ENCODE measurements around the gene RAB4B.
"Not testable (repeated sequence)": the region's sequence is repeated elsewhere in the genome, so short reads cannot be mapped to it uniquely, and the experiment has no call there.

Gene RAB4B

DNA sequence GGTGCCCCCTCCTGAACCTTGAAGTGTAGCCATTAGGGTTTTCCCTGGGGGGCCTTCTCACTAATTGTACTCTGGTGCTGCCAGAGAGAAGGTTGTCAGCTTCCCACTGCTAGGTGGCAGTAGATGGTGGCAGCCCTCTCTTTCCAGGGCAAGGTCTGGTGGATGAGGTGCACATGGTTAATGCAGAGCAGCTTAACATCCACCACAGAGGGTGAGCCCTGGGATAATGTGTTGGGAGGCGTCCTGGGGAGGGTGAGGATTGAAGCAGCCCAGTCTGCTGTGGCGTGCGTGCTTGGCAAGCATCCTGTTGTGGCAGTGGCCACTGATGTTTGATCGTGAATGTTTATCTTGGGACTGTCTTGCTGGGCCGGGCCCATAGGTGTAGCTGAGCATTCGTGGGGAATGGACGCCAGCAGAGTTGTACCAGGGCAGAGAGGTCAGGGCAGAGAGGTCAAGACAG, 26.8 kb downstream of the RAB4B start:
- no peak for DNase-seq

DNA sequence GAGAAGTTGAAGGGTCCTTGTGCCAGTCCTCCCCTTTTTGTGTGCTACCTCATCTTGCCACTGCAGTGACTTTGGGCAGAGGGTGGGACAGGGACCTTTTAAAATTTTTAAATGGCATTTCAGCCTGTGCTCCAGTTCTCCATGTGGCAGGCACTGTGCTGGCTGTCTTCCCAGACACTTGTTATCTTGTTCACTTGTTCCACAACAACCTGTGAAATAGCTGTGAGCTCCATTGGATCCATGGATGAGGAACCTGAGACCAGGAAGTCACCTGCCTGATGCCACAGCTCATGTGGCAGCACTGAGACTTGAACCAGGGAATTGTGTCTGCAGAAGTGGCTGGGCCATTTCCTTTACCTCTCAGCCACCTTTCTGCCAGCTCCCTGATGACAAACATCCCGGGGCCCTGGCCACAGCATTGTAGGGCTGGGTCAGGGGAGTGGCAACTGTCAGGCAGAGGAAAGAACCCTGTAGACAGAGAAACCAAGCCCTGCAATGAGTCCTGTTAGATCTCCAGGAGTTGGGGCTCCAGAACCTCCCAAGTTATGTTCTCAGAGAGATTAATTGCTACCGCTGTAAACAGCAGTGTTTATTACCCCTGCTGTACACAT, 27.3 kb downstream of the RAB4B start:
- no peak for DNase-seq

DNA sequence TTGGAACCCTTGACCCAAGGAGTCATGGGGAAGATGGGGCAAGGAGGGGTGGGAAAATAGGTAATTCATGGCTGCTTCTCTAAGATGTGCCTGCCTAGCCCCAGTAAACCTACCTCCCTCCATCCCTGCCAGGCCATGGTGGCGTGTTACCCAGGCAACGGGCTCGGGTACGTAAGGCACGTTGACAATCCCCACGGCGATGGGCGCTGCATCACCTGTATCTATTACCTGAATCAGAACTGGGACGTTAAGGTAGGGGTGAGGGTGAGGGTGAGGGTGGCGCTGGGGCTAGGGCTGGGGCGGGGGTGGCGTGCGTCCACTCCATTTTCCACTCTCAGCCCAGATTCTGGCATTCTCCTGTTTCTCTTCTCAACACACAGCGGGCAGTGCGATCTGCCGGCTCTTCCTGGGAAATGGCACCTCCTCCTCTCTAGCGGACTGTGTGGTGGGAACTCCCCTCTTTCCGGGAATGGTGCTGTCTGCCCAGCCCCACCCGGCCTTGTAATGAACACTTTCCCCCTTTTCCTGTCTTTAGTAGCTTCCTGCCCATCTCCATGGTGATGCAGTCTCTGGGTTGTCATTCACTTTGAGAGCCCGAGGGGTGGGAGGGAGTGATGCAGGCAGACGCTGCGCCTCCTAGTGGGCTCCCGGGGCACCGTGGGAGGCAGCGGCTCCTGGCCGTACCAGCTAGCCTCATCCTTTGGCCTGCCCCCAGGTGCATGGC, 28.5 kb downstream of the RAB4B start:
- peak; percentile 72 for DNase-seq

DNA sequence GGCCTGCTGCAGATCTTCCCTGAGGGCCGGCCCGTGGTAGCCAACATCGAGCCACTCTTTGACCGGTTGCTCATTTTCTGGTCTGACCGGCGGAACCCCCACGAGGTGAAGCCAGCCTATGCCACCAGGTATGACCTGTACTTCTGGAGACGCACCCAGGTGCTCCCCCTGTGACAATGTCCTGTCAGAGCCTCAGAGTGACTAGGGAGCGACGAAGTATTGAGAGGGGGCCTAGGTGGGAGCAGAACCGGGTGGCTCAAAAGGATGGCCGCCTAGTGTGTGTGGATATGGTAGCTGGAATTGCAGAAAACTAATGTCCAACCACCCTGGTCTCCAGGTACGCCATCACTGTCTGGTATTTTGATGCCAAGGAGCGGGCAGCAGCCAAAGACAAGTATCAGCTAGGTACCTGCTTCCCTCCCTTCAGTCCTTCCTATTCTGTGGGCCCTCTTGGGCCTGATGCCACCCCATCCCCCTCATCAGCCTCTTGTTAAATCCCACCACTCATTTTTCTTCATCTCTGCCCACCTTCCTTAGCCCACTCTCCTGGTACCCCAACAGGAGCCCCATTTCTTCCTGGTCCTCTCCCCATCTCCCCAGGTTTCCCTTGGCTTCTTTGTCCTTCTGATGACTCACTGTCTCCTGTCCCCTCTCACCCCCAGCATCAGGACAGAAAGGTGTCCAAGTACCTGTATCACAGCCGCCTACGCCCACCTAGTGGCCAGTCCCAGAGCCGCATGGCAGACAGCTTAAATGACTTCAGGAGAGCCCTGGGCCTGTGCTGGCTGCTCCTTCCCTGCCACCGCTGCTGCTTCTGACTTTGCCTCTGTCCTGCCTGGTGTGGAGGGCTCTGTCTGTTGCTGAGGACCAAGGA, 29.3 kb downstream of the RAB4B start:
- no peak for DNase-seq

DNA sequence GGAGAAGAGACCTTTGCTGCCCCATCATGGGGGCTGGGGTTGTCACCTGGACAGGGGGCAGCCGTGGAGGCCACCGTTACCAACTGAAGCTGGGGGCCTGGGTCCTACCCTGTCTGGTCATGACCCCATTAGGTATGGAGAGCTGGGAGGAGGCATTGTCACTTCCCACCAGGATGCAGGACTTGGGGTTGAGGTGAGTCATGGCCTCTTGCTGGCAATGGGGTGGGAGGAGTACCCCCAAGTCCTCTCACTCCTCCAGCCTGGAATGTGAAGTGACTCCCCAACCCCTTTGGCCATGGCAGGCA, 29.9 kb downstream of the RAB4B start:
- DNase-seq: no peak

DNA sequence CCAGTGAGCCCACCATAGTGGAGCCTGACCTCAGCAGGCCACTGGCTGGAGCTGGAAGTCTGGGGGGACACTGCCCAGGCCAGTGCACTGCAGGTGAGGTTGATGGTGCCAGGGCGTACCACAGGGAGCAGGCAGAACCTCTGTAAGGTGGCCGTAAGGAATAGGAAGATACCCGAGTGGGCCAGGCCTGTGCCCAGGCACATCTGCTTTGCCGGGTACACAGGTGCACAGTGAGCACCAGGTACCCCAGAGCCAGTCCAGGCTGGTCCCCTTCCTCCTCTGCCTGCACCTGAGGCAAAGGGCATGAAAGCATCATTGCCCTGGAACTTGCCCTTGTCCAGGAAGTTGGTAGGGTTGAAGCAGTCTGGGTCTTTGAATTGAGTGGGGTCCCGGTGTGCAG, 30.4 kb downstream of the RAB4B start:
- DNase-seq: no peak

DNA sequence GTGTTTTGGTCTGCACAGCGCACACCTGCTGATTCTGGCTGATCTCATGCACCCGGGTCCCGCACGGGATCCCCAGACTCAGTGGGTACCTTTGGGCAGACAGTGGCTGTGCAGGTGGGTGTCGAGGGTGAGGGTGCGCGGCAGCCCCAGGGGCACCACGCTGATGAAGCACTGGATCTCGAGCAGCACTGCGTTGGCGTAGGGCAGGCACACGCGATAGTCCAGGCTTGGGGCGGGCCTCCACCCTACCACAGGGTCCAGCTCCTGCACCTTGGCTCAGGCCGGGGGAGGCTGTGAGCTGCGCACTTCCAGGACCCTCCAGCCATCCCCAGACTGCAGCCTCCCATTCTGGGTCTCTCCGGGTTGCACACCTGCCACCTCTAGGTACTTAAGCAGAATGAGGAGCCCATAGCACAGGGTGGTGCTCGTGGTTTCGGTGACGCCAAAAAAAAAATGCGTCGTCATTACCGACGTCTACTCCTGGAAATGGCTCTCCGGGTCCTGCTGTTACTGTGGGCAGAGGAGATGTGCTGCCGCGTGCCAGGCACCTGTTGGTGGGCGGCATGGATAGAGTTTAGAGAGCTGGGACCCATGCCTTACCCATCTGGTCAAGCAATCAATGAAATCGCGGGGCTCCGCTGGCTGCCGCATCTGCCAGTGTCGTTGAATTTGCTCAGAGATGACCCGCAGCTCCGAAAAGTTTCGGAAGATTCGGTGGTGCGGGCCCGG, 31.5 kb downstream of the RAB4B start:
- DNase-seq: no peak

DNA sequence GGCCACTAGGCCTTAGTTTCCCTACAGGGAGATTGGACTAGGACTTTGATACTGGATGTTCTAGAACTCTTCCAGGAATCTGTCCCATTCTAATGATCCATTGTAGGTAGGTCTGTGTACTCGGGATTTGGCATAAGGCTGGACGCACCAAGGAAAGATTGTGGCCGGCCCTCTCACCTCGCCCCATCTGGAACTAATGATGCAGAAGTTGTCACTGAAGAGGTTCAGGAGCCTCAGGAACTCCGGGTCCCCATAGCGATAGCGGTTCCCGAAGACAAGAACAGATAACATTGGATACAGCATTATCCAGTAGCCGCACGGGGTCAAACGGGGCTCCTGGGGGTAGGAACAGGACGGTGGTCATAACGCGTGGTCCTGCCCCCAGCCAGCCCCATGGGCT, 32.1 kb downstream of the RAB4B start:
- DNase-seq: no peak

DNA sequence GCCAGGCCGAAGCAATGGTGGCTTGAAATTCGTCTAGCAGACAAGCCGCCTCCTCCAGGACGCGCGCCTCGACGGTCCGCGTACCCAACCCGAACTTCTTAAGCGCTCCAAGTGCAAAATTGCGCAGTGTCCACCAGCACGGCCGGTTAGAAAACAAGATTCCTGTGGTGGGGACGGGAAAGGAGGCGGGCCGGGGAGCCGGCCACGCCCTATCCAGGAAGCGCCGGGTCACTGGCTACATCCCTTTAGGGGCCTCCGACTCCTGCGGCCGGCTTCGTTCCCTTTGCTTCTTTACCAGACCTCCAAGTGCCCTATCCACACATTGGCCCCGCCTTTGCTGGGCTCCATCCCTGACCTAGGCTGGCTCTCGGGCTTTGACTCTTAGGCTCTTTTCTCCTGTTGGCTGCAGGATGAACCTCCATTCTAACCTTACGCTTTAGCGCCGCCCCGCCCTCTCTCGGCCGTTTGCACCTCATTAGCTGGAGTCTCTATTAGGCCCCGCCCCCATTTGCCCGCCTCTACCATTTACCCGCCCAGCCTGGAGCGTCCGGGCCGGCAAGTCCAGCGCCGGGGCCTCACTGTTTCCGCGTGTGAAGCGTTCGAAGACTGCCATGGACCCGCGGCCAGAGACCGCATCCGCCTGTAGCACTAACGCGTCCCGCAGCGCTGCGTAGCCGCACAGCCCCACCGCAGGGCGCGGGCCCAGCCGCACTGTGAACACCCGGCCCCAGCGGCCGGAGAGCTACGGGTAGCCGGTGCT, 32.8 kb downstream of the RAB4B start:
- peak; percentile 27 for DNase-seq

DNA sequence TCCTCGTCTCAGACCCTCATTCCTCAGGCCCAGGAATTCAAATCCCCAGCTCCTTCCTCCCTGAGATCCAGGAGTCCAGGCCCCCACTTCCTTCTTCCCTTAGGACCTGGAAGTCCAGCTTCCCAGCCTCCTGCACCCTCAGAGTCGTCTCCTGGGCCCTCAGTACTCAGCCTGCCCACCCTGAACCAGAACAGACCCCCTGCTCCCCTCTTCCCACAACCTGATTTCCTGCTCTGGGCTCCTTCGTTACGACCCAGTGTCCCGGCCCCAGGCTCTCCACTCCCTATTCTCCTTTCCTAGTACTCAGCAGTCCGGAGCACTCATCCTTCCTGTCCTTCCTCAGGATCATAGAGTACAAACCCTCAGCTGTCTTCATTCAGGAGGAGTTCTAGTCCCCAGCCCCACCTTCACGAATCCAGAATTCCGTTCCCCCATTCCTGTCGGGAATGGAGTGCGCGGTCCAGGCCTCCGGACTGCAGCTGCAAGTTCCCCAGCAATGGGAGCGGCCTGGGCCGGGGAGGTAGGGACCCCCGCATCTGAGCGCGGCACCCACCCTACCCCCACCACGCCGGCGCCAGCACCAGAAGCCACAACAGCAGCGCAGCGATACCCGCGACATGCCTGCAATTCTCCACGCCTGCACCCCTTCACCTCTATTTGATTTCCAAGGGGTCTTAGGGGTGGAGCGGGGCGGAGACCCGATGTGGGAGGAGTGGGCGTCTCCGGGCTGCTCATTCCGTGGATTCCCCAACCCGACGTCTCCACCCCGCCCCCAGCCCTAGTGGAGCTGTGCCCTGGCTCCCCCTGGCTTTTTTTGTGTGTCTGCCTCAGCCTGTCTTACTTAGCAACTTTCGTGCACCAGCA, 33.7 kb downstream of the RAB4B start:
- no peak for DNase-seq

DNA sequence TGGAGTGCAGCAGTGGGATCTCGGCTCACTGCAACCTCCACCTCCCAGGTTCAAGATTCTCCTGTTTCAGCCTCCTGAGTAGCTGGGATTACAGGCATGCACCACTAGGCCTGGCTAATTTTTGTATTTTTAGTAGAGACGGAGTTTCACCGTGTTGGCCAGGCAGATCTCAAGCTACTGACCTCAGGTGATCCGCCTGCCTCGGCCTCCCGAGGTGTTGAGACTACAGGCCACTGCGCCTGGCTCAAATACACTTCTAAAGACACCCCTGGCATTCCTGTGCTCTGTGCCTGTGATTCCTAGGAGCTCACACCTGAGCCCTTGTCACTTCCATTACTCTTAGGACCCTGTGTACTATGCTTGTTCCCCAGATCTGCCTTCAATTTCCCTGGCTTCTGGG, 34.5 kb downstream of the RAB4B start:
- DNase-seq: not testable (repeated sequence)

DNA sequence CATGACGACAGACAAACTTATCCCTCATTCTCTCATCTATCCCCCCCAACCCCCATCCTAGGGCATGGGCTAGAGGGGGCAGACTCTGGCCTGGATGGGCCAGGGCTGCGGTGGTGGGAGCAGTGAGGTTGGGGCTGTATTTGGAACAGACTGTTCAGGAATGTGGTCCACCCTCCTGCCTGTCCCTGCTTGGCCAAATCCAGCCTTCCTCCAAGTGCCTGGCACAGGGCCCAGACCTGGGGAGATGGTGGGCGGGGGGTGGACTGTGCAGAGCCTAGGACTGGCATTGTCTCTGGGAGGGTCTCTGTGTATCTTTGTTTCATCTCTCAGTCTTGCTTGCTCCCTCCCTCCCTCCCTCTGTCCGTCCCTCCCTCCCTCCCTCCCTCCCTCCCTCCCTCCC, 35.1 kb downstream of the RAB4B start:
- DNase-seq: no peak

DNA sequence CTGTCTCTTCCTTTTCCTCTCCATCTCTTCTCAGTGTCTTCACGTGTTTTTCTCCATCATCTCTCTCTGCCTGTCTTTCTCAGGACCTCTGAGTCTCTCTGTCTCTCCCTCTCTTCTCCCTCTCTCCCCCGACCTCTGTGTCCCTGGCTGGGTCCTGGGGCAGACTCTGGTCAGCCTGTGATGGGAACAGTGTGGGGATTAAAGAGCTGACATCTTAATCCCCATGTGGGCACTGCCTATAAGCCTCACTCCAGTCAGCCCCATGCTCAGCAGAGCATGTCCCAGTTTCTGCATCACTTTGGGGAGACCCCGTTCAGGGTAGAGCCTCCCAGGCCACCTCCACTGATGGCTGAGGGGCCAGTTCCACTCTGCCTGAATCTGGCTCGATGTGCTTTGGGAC, 37.2 kb downstream of the RAB4B start:
- no peak for DNase-seq

DNA sequence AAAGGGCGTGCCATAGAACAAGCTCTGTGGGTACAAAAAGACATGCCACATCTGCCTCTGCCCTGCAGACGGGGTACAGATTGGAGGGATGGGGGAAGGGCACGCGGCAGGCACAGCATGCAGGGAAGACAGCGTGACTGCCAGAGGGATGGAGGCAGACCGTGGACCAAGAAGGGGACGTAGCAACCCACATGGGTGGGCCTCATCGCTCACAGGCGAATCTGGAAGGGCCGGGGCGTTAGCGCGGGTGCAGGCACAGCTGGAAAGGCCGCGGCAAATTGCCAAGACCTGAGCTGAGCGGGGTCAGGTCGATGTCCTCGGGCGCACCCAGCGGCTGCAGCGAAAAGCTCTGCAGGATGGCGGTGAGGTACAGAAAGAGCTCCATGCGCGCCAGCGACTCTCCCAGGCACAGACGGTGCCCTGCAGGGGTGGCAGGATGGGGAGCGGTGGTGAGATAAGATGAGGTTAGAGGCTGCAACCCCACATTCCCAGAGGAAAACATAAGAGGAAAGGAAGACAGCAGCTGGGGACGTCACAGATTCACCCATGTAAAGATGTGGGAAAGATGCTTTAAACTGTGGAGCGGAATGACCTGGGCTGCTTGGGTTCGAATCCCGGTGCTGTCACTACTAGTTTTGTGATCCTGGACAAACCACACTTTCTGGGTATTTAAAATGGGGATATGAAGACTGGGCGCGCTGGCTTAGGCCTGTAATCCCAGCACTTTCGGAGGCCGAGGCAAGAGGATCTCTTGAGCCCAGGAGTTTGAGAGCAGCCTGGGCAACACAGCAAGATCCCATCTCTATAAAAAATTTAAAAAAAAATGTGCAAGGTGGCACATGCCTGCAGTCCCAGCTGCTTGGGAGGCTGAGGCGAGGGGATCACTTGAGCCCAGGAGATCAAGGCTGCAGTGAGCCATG, 40.7 kb downstream of the RAB4B start:
- peak; percentile 77 for DNase-seq

DNA sequence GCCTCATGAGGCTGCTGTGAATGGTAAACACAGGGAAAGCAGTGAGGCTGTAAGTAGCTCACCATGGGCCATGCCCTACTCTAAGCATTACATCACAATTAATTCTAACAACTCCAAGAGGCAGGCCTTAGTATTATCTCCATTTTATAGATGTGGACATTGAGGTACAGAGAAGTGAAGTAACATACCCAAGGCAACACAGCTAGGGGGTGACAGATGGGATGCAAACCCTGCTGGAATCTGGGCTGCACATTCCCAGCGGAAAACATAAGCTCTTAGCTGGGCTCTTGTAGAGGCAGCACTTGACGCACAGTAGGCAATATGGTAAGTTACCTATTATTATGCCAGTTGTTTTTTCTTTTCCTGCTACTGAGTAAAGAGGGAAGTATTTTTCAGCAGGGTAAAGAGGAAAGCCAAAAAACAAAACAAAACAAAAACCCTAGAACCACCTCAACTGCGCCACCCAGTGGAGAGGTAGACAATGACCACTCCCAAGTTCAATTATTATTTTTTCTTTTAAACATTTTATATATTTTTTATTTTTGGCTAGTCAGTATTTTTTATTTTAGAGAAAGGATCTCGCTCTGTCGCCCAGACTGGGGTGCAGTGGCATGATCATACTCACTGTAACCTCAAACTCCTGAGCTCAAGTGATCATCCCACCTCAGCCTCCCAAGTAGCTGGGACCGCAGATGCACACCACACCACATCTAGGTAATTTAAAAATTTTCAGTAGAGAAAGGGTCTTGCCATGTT, 41.6 kb downstream of the RAB4B start:
- peak; percentile 45 for DNase-seq

DNA sequence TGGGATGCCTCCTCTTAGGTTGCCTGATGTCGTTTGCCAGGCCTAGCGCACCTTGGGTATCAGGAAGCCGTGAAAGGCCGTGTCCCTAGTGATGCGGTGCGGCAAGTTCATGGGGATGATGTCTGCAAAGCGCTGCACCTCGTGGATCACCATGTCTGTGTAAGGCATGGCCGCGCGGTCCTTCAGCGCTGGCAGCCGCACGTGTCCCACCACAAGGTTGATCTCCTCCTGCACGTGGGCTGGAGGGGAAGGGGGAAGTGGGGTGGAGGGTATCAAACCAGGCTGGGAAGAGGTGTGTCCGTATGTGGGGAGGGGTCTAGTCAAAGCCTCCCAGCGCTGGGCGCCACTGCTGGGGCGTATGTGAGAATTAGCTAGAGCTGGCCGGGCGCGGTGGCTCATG, 44.1 kb downstream of the RAB4B start:
- no peak for DNase-seq

DNA sequence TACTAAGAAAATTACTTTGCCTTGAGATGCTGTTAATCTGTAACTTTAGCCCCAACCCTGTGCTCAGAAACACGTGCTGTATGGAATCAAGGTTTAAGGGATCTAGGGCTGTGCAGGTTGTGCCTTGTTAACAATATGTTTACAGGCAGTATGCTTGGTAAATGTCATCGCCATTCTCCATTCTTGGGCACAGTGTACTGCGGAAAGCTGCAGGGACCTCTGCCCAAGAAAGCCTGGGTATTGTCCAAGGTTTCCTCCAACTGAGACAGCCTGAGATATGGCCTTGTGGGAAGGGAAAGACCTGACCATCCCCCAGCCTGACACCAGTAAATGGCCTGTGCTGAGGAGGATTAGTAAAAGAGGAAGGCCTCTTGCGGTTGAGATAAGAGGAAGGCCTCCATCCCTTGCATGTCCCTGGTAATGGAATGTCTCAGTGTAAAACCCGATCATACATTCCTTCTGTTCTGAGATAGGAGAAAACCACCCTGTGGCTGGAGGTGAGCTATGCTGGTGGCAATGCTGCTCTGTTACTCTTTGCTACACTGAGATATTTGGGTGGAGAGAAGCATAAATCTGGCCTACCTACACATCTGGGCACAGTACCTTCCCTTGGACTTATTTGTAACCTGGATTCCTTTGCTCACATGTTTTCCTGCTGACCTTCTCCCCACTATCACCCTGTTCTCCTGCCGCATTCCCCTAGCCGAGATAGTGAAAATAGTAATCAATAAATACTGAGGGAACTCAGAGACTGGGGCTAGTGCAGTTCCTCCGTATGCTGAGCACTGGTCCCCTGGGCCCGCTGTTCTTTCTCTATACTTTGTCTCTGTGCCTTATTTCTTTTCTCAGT, 44.9 kb downstream of the RAB4B start:
- not testable (repeated sequence) for DNase-seq

DNA sequence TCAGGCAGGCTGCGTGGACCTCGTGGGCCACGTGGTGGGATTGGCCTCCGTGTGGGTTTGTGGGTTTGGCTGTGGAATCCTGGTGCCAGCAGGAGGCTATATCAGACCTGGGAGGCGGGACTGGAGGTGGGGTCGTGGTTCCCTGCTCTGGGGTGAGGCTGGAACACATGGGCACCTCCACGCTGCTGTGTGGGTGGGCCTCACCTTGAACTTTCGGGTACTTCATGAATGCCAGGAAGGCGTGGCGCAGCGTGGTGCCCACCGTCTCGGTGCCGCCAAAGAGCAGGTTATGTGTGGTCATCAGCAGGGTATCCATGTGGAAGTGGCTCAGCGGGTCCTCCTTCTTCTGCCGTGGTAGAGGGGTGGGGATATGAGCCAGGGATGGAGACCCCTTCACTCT, 46.9 kb downstream of the RAB4B start:
- DNase-seq: not testable (repeated sequence)

All from stimulated activated naive CD4-positive, alpha-beta T cell treated with Interleukin-2 at 50 U/mL for 16 hours (primary cell).